HK-2 (cell line): ENCODE data around the gene SLC39A6.
"Not testable (repeated sequence)": the region's sequence is repeated elsewhere in the genome, so short reads cannot be mapped to it uniquely, and the experiment has no call there.

Experiments
- DNase-seq: peaks from one replicate; pipeline ENCODE4 v3.0.0-alpha.2; 2018; ENCODE audit not compliant: unreplicated experiment

The SLC39A6 gene

DNA sequence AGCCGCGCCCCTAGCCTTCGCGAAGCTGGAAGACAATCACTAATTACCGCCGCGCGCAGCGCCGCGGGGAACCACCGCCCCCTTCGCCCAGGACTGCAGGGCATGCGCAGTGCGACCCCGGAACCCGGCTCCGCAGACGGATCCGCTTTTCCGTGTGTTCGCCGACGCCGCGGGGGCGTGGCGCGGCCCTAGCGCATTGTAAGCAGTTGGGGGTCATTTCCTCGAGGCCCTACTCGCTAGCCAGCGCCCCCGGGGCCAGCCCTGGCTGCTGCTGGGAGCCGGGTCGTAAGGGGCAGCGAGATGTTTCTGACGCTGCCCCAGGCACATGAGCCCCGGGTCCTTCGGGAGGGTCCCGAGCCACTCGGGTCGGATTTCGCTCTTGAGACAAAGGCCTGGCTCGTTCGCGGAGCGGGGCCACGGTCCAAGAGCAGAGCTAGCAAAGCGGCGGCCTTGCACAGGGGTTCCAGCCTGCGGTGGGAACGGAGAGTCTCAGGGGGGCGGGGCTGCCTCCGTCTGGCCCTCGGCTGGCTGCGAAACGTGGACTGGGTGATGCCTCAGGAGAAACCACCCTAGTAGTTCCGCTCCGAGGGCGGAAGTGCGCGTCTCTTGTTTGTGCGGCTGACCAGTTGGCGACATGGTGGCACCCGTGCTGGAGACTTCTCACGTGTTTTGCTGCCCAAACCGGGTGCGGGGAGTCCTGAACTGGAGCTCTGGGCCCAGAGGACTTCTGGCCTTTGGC, at the start of gene SLC39A6, which contains the start of gene ELP2:
Gene SLC39A6, minus strand, starts transcription at position 41 of the 739 bp plus-strand sequence. CDS start 2,333 bp downstream, outside the sequence.
Gene ELP2, plus strand, starts transcription at position 600 of the 739 bp plus-strand sequence. Its CDS starts 35 bp downstream, at position 635.
- peak; percentile 85 for DNase-seq

DNA sequence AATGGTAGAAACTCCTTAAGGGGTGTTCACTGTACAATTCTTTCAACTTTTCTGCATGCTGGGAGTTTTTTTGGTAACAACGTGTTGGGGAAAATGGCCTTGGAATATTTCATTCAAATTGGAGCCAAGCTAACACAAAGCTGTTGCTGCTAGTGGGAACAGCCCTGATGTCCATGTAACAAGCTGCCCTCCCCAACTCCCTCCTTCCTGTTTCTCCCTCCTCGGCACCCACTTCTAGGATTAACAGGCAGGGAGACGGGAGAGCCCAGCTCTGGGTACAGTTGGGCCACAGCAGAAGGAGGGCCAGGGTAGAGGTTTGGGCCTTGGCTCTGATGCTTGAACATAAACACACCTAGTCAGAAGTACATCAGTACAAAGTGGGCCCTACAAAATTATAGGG, 48.8 kb upstream of the SLC39A6 start:
- DNase-seq, result no peak

- no peak for DNase-seq
Measured at GRCh38 chr18:36176711-36177110, 47.6 kb upstream of the SLC39A6 start.

DNA sequence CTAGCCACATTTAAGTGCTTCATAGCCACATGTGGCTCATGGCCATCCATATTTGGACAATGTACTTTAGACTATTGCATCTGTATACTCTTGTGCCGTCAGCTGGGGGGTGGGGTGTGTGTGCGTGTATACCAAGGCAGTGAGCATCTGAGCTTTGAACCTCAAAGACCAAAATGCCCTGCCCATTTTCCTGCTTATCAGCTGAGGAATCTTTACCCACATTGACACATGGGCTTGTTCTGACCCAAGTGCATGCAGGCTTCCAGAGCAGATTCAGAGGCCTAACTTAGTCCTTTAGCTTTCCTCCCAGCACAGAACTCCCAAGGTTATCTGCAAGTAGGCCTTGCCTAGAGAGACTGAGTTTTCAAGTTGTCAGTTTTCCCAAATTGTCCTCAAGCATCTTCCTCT, 47.0 kb upstream of the SLC39A6 start:
- no peak for DNase-seq

DNA sequence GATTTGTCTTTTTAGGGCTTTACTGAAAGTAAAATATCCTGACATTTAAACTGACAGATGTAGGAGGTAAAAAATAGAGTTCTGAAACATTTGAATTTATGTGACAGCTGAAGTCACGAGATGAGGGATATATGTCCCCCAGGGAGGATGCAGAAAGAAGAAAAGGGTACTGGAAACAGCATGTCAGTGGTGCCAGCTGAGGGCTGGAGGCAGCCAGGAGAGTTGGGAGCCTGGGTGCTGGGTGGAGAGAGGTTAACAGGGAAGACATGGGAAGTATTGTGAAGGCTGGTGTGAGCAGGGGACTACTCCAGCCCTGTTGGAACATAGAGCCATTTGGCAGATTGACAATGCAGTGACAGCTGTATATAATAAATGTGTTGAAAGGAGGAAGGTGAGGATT, 46.3 kb upstream of the SLC39A6 start:
- DNase-seq, result no peak

- DNase-seq, result no peak
Measured at GRCh38 chr18:36169938-36170337, 40.8 kb upstream of the SLC39A6 start.

GRCh38 chr18:36168296-36168695, 39.2 kb upstream of the SLC39A6 start:
- DNase-seq, result not testable (repeated sequence)

DNA sequence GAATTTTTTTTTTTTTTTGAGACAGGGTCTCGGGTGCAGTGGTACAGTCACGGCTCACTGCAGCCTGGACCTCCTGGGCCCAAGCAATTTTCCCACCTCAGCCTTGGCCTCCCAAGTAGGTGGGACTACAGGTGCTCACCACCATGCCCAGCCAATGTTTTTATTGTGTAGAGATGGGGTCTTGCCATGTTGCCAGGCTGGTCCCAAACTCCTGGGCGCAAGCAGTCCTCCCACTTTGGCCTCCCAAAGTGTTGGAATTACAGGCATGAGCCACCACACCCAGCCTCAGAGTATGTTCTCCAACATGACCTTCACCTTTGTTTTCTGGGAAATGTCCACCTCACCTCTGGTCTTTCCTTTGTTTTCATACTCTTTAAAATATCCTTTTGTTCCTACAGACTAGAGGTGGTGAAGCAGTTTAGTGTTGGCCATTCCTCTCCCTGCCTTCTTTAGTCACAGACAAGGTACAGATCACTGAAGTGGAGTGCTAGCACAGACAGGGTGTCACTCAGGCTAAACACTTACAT, 38.6 kb upstream of the SLC39A6 start:
- DNase-seq, result no peak

DNA sequence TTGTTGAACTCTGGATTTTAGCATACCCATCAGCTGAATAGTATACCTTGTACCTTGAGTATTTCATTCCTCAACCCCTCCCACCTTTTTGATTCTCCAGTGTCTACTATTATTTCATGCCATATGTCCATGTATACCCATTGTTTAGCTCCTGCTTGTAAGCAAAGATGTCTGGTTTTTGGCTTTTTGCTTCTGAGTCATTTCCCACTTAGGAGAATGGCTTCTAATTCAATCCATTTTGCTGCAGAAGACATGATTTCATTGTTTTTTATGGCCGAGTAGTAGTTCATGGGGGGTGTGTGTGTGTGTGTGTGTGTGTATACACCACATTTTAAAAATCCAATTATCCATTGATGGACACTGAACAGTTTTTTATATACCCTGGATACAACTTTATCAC, 33.8 kb upstream of the SLC39A6 start:
- no peak for DNase-seq

- DNase-seq, result no peak
Measured at GRCh38 chr18:36160959-36161371, 31.8 kb upstream of the SLC39A6 start.

DNA sequence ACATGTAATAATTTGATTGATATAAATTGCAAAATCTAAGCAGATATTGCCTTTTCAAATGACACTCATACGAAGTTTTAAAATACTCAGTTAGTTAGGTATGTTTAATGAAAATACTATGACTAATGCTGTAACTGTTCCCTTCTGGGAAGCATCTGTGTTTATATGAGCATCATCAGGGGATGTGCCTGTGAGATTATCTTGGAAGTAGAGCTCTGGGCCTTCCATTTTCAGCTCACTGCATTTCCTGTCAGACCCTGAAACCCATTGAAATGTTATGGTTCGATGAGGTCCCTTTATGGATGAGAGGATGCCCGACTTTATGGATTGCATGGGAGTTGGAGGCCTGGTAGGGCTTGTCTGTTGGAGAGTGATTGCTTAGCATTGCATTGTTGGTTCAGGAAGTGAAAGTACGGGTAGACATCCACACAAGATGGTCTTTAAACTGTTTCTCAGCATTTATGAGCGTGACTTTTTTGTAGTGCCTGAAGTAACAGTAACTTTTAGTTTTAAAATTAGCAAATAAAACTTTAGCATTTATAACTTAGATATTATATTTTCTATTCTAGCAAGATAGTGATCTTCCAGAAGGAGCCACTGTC, 29.2 kb upstream of the SLC39A6 start:
- no peak for DNase-seq

DNA sequence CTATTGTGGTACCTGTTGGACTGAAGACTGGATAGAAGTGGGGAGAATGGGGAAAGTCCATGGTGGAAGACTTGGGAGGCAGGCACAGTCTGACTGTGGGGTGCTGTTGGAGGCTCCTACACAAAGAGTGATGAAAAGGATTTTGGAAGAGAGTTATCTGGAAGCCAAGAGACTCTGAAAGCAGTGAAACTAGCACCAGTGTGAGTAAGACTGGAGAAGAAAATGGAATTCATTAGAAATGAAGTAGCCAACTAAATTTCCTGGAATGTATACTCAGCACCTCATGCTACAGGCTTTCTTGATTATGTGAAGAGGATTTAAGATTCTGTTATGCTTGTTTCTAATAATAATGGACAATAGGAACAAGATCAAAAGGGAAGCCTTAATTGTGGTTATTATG, 28.3 kb upstream of the SLC39A6 start:
- DNase-seq, result no peak

- no peak for DNase-seq
Measured at GRCh38 chr18:36155851-36156757, 27.0 kb upstream of the SLC39A6 start.

GRCh38 chr18:36153771-36154170, 24.6 kb upstream of the SLC39A6 start:
- no peak for DNase-seq

- DNase-seq, result peak; percentile 52
Measured at GRCh38 chr18:36153203-36153602, 24.1 kb upstream of the SLC39A6 start.

- no peak for DNase-seq
Measured at GRCh38 chr18:36152781-36153180, 23.6 kb upstream of the SLC39A6 start.

GRCh38 chr18:36149514-36150289, 20.6 kb upstream of the SLC39A6 start:
- no peak for DNase-seq

DNA sequence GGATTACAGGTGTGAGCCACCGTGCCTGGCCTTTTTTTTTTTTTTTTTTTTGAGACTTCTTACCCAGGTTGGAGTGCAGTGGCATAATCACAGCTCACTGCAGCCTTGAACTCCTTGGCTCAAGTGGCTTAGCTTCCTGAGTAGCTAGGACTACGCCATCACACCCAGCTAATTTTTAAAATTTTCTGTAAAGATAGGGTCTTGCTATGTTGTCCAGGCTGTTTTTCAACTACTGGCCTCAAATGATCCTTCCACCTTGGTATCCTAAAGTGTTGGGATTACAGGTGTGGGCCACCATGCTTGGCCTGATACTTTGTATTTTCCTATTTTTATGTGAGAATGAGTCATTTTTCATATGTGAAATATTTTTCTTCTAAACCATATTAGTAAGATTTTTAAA, 14.3 kb upstream of the SLC39A6 start:
- no peak for DNase-seq

GRCh38 chr18:36142751-36143150, 13.6 kb upstream of the SLC39A6 start:
- no peak for DNase-seq

DNA sequence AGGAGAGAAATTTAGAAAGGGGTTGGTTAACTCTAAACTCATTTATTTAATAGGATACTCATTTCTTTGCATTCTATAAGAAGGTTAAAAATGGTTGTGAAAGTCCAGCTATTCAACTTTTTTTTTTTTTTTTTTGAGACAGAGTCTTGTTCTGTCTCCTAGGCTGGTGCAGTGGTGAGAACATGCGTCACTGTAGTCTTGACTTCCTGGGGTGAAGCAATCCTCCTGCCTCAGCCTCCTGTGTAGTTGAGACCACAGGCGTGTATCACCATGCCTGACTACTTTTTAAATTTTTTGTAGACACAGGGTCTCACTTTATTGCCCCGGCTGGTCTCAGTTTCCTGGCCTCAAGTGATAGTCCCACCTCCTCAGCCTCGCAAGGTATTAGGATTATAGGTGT, 12.4 kb upstream of the SLC39A6 start:
- no peak for DNase-seq

DNA sequence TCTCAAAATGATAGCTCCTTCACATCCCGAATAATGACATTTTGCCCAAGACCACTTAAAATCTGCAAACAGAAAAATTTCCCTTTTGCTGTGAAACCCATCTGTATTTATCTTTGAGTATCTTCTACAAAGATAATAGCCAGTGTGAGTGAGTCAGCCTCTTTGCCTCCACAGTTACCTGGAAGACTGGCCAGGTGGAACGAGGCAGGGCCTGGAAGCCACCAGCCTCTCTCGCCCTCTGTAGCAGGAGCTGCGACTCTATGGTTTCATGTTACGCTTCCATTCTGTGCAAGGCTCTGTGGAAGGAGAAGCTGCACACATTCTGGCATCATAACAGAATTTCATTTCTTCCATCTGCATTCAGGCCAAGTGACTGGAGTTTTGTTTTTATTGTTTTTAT, 10.1 kb upstream of the SLC39A6 start:
- no peak for DNase-seq
